Measurements from ENCODE around the gene NPIPB8. TPM values are rescaled to one million over a fixed set of nuclear protein-coding genes. Genes with fewer than 3 reads are reported as not detected.
A peak's percentile ranks its signal among the peaks of the same experiment; 100 is the strongest.
"Not testable (repeated sequence)": the region's sequence is repeated elsewhere in the genome, so short reads cannot be mapped to it uniquely, and the experiment has no call there.

NPIPB8 gene
- total and polyA plus RNA-seq, 8 donors: 0.08 to 2.4 (median 0.74) TPM; not detected in 3

DNA sequence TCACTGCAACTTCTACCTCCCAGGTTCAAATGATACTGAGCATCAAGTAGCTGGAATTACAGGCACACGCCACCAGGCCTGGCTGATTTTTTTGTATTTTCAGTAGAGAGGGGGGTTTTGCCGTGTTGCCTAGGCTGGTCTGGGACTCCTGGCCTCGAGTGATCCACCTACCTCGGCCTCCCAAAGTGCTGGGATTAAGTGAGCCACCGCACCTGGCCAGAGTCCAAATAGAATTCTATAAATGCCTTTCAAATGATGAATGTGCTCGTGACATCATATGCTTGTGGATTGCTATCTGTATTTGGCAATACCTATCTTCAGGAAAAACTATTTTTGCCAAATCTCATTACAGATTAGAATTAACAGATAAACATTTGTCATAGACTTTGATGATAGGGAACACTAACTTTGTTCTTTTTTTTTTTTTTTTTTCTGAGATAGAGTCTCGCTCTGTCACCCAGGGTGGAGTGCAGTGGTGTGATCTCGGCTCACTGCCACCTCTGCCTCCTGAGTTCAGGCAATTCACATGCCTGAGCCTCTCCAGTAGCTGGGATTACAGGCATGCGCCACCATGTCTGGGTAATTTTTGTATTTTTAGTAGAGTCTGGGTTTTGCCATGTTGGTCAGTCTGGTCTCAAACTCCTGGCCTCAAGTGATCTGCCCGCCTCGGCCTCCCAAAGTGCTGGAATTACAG, 55.5 kb downstream of the NPIPB8 start:
- ATAC-seq: peak in 3 of 4 donors; percentile 22 to 53 (median 47)

DNA sequence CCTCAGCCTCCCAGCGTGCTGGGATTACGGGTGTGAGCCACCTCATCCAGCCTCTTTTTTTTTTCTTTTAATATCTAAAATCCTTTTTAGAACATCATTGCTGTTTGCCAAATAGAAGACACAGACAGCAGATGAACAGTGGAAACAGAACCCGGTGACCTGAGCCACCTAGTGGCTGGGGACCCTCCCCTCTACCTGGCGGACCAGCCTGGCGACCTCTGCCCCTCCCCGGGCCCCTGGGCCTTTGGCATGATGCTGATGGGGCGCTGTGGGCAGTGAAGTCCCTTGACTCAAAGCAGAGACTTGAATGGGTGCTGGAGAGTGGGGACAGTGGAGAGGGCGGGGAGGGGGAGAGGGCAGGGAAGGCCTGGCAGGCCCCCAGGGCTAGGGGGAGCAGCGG, 61.9 kb downstream of the NPIPB8 start:
- H3K9me3 ChIP-seq; H3K27me3 ChIP-seq; intact Hi-C loops (cut with DNase I); H3K4me1 ChIP-seq; ATAC-seq; DNase-seq; H3K4me3 ChIP-seq; FAIRE-seq; H3K27ac ChIP-seq; H3K36me3 ChIP-seq: not testable (repeated sequence)
- WGBS, 2 donors: 100% methylated on average over 1 to 2 of the region's 9 CpGs

More for the DNA sequence above, 55.5 kb downstream of the NPIPB8 start:
- H3K4me3 ChIP-seq; H3K27ac ChIP-seq; H3K27me3 ChIP-seq; H3K4me1 ChIP-seq; intact Hi-C loops (cut with DNase I); H3K9me3 ChIP-seq; H3K36me3 ChIP-seq; DNase-seq; FAIRE-seq: not testable (repeated sequence)
- 40% methylated on average over 1 of the region's 11 CpGs; no CpG with 5 or more reads in 1 of the 2 donors for WGBS, 2 donors

DNA sequence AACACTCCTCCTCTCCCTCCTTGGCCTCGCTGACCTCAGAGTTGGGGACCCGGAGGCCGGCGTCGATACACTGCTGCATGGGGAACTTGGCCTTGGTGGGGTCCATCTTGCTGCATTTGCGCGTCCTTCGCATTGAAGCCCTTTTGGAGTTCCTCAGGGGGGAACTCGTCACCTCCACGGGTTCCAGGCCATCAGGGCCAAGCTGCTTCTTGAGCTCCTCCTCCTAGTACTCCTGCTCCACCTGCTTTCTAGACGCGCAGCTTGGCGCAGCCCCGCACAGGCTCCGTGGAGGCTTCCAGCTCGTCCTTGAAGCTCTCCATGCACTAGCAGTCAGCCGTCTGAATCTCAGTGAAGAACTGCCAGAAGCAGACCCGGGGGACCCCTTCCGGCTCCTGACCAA, 62.5 kb downstream of the NPIPB8 start:
- H3K4me1 ChIP-seq; H3K36me3 ChIP-seq; ATAC-seq; H3K27ac ChIP-seq; FAIRE-seq; H3K27me3 ChIP-seq; H3K9me3 ChIP-seq; intact Hi-C loops (cut with DNase I); H3K4me3 ChIP-seq: not testable (repeated sequence)
- DNase-seq: peak in 1 of 6 donors; percentile 16
- 91 to 98% methylated on average over 13 to 17 of the region's 19 CpGs for WGBS, 2 donors

DNA sequence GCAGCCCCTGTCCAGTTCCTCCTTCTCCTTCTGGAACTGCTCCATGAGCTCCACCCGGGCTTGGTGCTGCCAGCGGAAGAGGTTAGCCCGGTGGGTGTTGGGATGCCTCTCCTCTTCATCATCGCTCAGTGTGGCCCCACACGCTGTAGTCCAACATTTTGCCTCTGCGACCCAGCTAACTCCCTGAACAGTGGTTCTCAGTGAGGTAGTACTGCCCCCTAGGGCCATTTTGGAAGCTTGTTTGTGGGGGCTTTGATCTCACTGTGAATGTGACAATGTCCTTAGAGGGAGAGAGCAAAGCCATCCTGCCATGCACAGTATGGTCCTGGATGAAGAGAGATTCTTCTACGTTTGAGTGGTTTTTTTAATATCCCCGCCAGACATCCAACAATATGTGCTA, 63.5 kb downstream of the NPIPB8 start:
- DNase-seq; H3K36me3 ChIP-seq; ATAC-seq; H3K27me3 ChIP-seq; H3K27ac ChIP-seq; H3K9me3 ChIP-seq; FAIRE-seq; intact Hi-C loops (cut with DNase I); H3K4me3 ChIP-seq; H3K4me1 ChIP-seq: not testable (repeated sequence)
- no CpG with 5 or more reads among the region's 8 CpGs for WGBS, 2 donors

DNA sequence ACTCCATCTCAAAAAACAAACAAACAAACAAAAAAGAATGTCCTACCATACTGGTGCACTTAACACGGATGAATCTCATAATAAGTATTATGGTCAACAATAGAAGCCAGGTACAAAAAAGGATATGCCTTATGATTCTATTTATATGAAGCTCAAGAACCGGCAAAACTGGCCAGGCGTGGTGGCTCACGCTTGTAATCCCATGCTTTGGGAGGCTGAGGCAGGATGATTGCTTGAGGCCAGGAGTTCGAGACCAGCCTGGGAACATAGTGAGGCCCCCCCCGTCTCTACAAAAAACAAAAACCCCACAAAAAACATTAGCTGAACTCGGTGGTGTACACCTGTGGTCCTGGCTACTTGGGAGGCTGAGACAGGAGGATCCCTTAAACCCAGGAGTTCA, 66.4 kb downstream of the NPIPB8 start:
- H3K27ac ChIP-seq; H3K27me3 ChIP-seq; H3K4me3 ChIP-seq; ATAC-seq; H3K36me3 ChIP-seq; DNase-seq; intact Hi-C loops (cut with DNase I); H3K4me1 ChIP-seq; H3K9me3 ChIP-seq; FAIRE-seq: not testable (repeated sequence)
- WGBS, 2 donors: 53 to 67% methylated on average over 4 to 5 of the region's 7 CpGs

Other genes starting within 250 kb of the NPIPB8 start
- gene EIF3CL, start 234.2 kb upstream of the NPIPB8 start, total RNA-seq: 10 to 100 TPM; 32.6 to 76.5 (median 50.5) TPM
- gene EIF3CL, start 234.2 kb upstream of the NPIPB8 start, polyA plus RNA-seq: 10 to 100 TPM; 38.7 to 49.0 TPM
- gene NPIPB7, start 165.7 kb upstream of the NPIPB8 start, total RNA-seq: not detected
- gene NPIPB7, start 165.7 kb upstream of the NPIPB8 start, polyA plus RNA-seq: not detected
- gene CLN3, start 146.0 kb upstream of the NPIPB8 start, total RNA-seq: 10 to 100 TPM in 3 of 6 donors, 1 to 10 TPM in 3; 6.9 to 17.2 (median 10.2) TPM
- gene CLN3, start 146.0 kb upstream of the NPIPB8 start, polyA plus RNA-seq: 10 to 100 TPM; 13.8 to 25.9 TPM
- gene APOBR, start 143.4 kb upstream of the NPIPB8 start, total RNA-seq: 1 to 10 TPM in 2 of 6 donors, under 1 TPM in 4; 0.16 to 3.0 (median 0.45) TPM
- gene APOBR, start 143.4 kb upstream of the NPIPB8 start, polyA plus RNA-seq: 1 to 10 TPM in 1 of 2 donors, under 1 TPM in 1; 0.70 to 1.5 TPM
- under 1 TPM in 2 of 6 donors, not detected in 4; 0.18 to 0.20 TPM for gene IL27, start 131.2 kb upstream of the NPIPB8 start, total RNA-seq
- gene IL27, start 131.2 kb upstream of the NPIPB8 start, polyA plus RNA-seq: under 1 TPM in 1 of 2 donors, not detected in 1; 0.68 TPM
- 100 to 1,000 TPM in 3 of 6 donors, 10 to 100 TPM in 3; 28.9 to 303 (median 103) TPM for gene NUPR1, start 99.1 kb upstream of the NPIPB8 start, total RNA-seq
- gene NUPR1, start 99.1 kb upstream of the NPIPB8 start, polyA plus RNA-seq: 100 to 1,000 TPM; 117 to 151 TPM
- 10 to 100 TPM; 14.2 to 28.3 (median 17.0) TPM for gene SGF29, start 84.1 kb upstream of the NPIPB8 start, total RNA-seq
- 10 to 100 TPM; 40.2 to 46.6 TPM for gene SGF29, start 84.1 kb upstream of the NPIPB8 start, polyA plus RNA-seq
- 1 to 10 TPM in 3 of 6 donors, under 1 TPM in 3; 0.41 to 1.5 (median 1.1) TPM for gene SULT1A2, start 41.0 kb upstream of the NPIPB8 start, total RNA-seq
- gene SULT1A2, start 41.0 kb upstream of the NPIPB8 start, polyA plus RNA-seq: 1 to 10 TPM; 5.6 to 6.0 TPM
- gene SULT1A1, start 28.0 kb upstream of the NPIPB8 start, total RNA-seq: 10 to 100 TPM in 3 of 6 donors, 1 to 10 TPM in 3; 5.7 to 18.3 (median 9.0) TPM
- gene SULT1A1, start 28.0 kb upstream of the NPIPB8 start, polyA plus RNA-seq: 10 to 100 TPM; 29.7 to 46.7 TPM
- gene EIF3C, start 73.4 kb downstream of the NPIPB8 start, total RNA-seq: 100 to 1,000 TPM; 336 to 418 (median 379) TPM
- gene EIF3C, start 73.4 kb downstream of the NPIPB8 start, polyA plus RNA-seq: 1,000 to 10,000 TPM in 1 of 2 donors, 100 to 1,000 TPM in 1; 519 to 1,137 TPM
- gene NPIPB9, start 113.7 kb downstream of the NPIPB8 start, total RNA-seq: 1 to 10 TPM in 1 of 6 donors, under 1 TPM in 4, not detected in 1; 0.46 to 2.5 (median 0.92) TPM
- gene NPIPB9, start 113.7 kb downstream of the NPIPB8 start, polyA plus RNA-seq: 1 to 10 TPM in 1 of 2 donors, under 1 TPM in 1; 0.57 to 1.1 TPM
- gene ATXN2L, start 184.9 kb downstream of the NPIPB8 start, total RNA-seq: 10 to 100 TPM; 40.3 to 82.1 (median 54.6) TPM
- gene ATXN2L, start 184.9 kb downstream of the NPIPB8 start, polyA plus RNA-seq: 100 to 1,000 TPM in 1 of 2 donors, 10 to 100 TPM in 1; 65.3 to 116 TPM
- 100 to 1,000 TPM in 1 of 6 donors, 10 to 100 TPM in 5; 71.9 to 100 (median 88.8) TPM for gene TUFM, start 208.3 kb downstream of the NPIPB8 start, total RNA-seq
- gene TUFM, start 208.3 kb downstream of the NPIPB8 start, polyA plus RNA-seq: 100 to 1,000 TPM; 145 to 181 TPM
- 10 to 100 TPM; 21.6 to 39.5 (median 24.5) TPM for gene SH2B1, start 225.8 kb downstream of the NPIPB8 start, total RNA-seq
- 10 to 100 TPM; 66.2 to 81.6 TPM for gene SH2B1, start 225.8 kb downstream of the NPIPB8 start, polyA plus RNA-seq
- gene ATP2A1, start 240.4 kb downstream of the NPIPB8 start, total RNA-seq: under 1 TPM in 4 of 6 donors, not detected in 2; 0.20 to 0.42 (median 0.27) TPM
- under 1 TPM; 0.49 to 0.84 TPM for gene ATP2A1, start 240.4 kb downstream of the NPIPB8 start, polyA plus RNA-seq

All from pancreas (tissue), 10 donors.